Hepatocyte (in vitro differentiated cells): ENCODE results near the gene RNF135.

Experiments
- CTCF ChIP-seq: fragments of 200-600 bp; sonication (generic); IDR thresholded peaks from 2 replicates; pipeline ENCODE4 v1.5.1; 2016; ENCODE audit warnings: antibody characterized with exemption, mild to moderate bottlenecking; ENCODE audit not compliant: poor library complexity
- EZH2 ChIP-seq: fragments of 200-600 bp; sonication (generic); IDR thresholded peaks from 2 replicates; pipeline ENCODE4 v1.6.1; 2016; ENCODE audit warnings: antibody characterized with exemption, mild to moderate bottlenecking, borderline replicate concordance
- EZH2phosphoT487 ChIP-seq: fragments of 200-600 bp; sonication (generic); IDR thresholded peaks from one replicate; pipeline ENCODE4 v1.6.1; 2018; ENCODE audit warnings: antibody characterized with exemption, mild to moderate bottlenecking, low read depth, moderate library complexity; ENCODE audit not compliant: unreplicated experiment, severe bottlenecking

- TF ChIP-seq CTCF = no peak
- no peak for TF ChIP-seq EZH2phosphoT487
- TF ChIP-seq EZH2 = no peak
Measured at GRCh38 chr17:31003225-31003866, 32.5 kb downstream of the RNF135 start.
